Right kidney (tissue), 1 donor: ENCODE measurements around the gene SLC39A1.
A peak's percentile ranks its signal among the peaks of the same experiment; 100 is the strongest.
"Not testable (repeated sequence)": the region's sequence is repeated elsewhere in the genome, so short reads cannot be mapped to it uniquely, and the experiment has no call there.

Experiments
- DNase-seq: peaks from one replicate; pipeline ENCODE4 v3.0.0-alpha.2; 2016

The SLC39A1 gene

GRCh38 chr1:153932156-153933131 lies 30.9 kb downstream of the SLC39A1 start:
- DNase-seq = no peak

- no peak for DNase-seq
Observed at GRCh38 chr1:153929981-153930948, 33.1 kb downstream of the SLC39A1 start.

- no peak for DNase-seq
Observed at GRCh38 chr1:153929426-153929825, 33.9 kb downstream of the SLC39A1 start.

- no peak for DNase-seq
Observed at GRCh38 chr1:153928791-153929341, 34.5 kb downstream of the SLC39A1 start.

GRCh38 chr1:153928245-153928644 lies 35.1 kb downstream of the SLC39A1 start:
- DNase-seq = no peak

- no peak for DNase-seq
Observed at GRCh38 chr1:153926405-153926804, 36.9 kb downstream of the SLC39A1 start.

- DNase-seq = peak; percentile 89
Observed at GRCh38 chr1:153922972-153923925, 40.1 kb downstream of the SLC39A1 start, which contains the start of gene GATAD2B. GATAD2B (minus strand) TSS chr1:153922972; CDS start chr1:153828347, 94,625 bp downstream.

GRCh38 chr1:153922076-153922971 lies 41.0 kb downstream of the SLC39A1 start:
- no peak for DNase-seq

- DNase-seq = peak; percentile 49
Observed at GRCh38 chr1:153921803-153922075, 41.6 kb downstream of the SLC39A1 start.

GRCh38 chr1:153921080-153921802 lies 42.1 kb downstream of the SLC39A1 start:
- DNase-seq = no peak

- no peak for DNase-seq
Observed at GRCh38 chr1:153919876-153920852, 43.2 kb downstream of the SLC39A1 start.

GRCh38 chr1:153916297-153916696 lies 47.0 kb downstream of the SLC39A1 start:
- no peak for DNase-seq

- DNase-seq = no peak
Observed at GRCh38 chr1:153912349-153912748, 51.0 kb downstream of the SLC39A1 start.

- DNase-seq = not testable (repeated sequence)
Observed at GRCh38 chr1:153910560-153910959, 52.8 kb downstream of the SLC39A1 start.
